ENCODE results near the gene KAT2B. TPM values are rescaled to one million over a fixed set of nuclear protein-coding genes. Genes with fewer than 3 reads are reported as not detected.

Gene KAT2B
- polyA plus RNA-seq, 1 of the 3 experiments (the other 2 are of a cell fraction): 2.1 TPM

GRCh38 chr3:20073683-20074082, 33.4 kb downstream of the KAT2B start:
- 94% methylated on average over 4 of the region's 4 CpGs for WGBS (ENCODE audit: low lambda C conversion rate)
- TF ChIP-seq RCOR1 (IDR thresholded peaks at IDR 0.05; ENCODE audit: low read length): no peak
- no peak for TF ChIP-seq MXI1 (IDR thresholded peaks at IDR 0.05; ENCODE audit: low read depth, low read length)
- TF ChIP-seq SMC3 (IDR thresholded peaks at IDR 0.05; ENCODE audit: low read depth, low read length): no peak
- no peak for TF ChIP-seq REST (IDR thresholded peaks at IDR 0.05; ENCODE audit: low read depth, low read length)
- no peak for TF ChIP-seq SIN3A (IDR thresholded peaks at IDR 0.05; ENCODE audit: borderline replicate concordance, low read depth, low read length)
- TF ChIP-seq YY1 (IDR thresholded peaks at IDR 0.05; ENCODE audit: low read depth): no peak
- TF ChIP-seq RXRA (IDR thresholded peaks at IDR 0.05; ENCODE audit: borderline replicate concordance, low read depth): no peak
- no peak for TF ChIP-seq GABPA (IDR thresholded peaks at IDR 0.05; ENCODE audit: low read depth)
- no peak for TF ChIP-seq IRF3 (IDR thresholded peaks at IDR 0.05; ENCODE audit: low read depth, low read length)
- TF ChIP-seq CHD2 (IDR thresholded peaks at IDR 0.05; ENCODE audit: low read length, partially characterized antibody): no peak
- no peak for TF ChIP-seq FOXM1 (IDR thresholded peaks at IDR 0.05; ENCODE audit: low read depth)
- no peak for TF ChIP-seq NRF1 (IDR thresholded peaks at IDR 0.05; ENCODE audit: low read depth, low read length)
- TF ChIP-seq TAF1 (IDR thresholded peaks at IDR 0.05; ENCODE audit: borderline replicate concordance, low read depth, low read length): no peak
- no peak for TF ChIP-seq RFX5 (IDR thresholded peaks at IDR 0.05; ENCODE audit: low read length)
- TF ChIP-seq TEAD4 (IDR thresholded peaks at IDR 0.05; ENCODE audit: borderline replicate concordance, insufficient read depth): no peak
- CTCF ChIA-PET: interaction anchor here (1.0 kb wide), 1 partner anchor 11 kb away, joined by 3 read pairs; no protein-coding TSS in a partner anchor

More at GRCh38 chr3:20073683-20074082, 33.4 kb downstream of the KAT2B start:
- POLR2A ChIA-PET: no interaction called here
- no peak for DNase-seq
- Histone ChIP-seq H3K79me2 (ENCODE audit: insufficient read depth) (no peaks in the 10 kb centered on the region), H3K4me2 (no peak overlapping the region), H3K9me3 (no peaks in the 10 kb centered on the region), H4K20me1 (ENCODE audit: insufficient read depth) (no peaks in the 10 kb centered on the region), H3K4me1 (ENCODE audit: control insufficient read depth in 1 of 2, insufficient read depth in 2 of 2, low read depth in 1 of 2, low read length in 1 of 2) (no peaks in the 10 kb centered on the region), H2AFZ (ENCODE audit: low read depth) (no peak overlapping the region), H3F3A (replicated peaks; ENCODE audit: insufficient read depth) (no peaks in the 10 kb centered on the region), H3K36me3 (replicated peaks in 1 of 2; ENCODE audit: control insufficient read depth in 1 of 2, insufficient read depth in 2 of 2, low read length in 1 of 2) (no peaks in the 10 kb centered on the region), H3K9ac (no peak overlapping the region), H3K4me3 (ENCODE audit: low read depth in 2 of 2, low read length in 1 of 2) (no peak overlapping the region), H3K27ac (ENCODE audit: low read depth in 2 of 2, low read length in 1 of 2) (no peak overlapping the region), H3K9me2 (no peaks in the 10 kb centered on the region), H3K27me3 (ENCODE audit: insufficient read depth) (no peaks in the 10 kb centered on the region)

Measured in SK-N-SH (cell line).